DOHH2 (cell line): Measurements from ENCODE around the gene NANS.

ENCODE experiments used
- H3F3A ChIP-seq: fragments of 200-600 bp; sonication (generic), shearing (Covaris generic); 2 replicates; pipeline ENCODE4 v1.6.0; 2016; ENCODE audit warnings: antibody characterized with exemption, mild to moderate bottlenecking; ENCODE audit not compliant: control insufficient read depth, insufficient read depth
- H3K27ac ChIP-seq: fragments of 200-600 bp; sonication (generic); 2 replicates; pipeline ENCODE4 v1.5.1; 2014; ENCODE audit warnings: low read depth, mild to moderate bottlenecking, low read length, moderate library complexity
- H3K27me3 ChIP-seq: fragments of 200-600 bp; sonication (generic); 2 replicates; pipeline ENCODE4 v1.6.1; 2014; ENCODE audit warnings: mild to moderate bottlenecking, low read length, mixed read lengths; ENCODE audit not compliant: control insufficient read depth
- H3K36me3 ChIP-seq: fragments of 200-600 bp; sonication (generic); 2 replicates; pipeline ENCODE4 v1.6.1; 2014; ENCODE audit warnings: mild to moderate bottlenecking, low read length, moderate library complexity, mixed read lengths; ENCODE audit not compliant: control insufficient read depth
- H3K4me1 ChIP-seq: fragments of 200-600 bp; sonication (generic); 2 replicates; pipeline ENCODE4 v1.6.1; 2014; ENCODE audit warnings: mild to moderate bottlenecking, low read length, mixed read lengths; ENCODE audit not compliant: control insufficient read depth
- H3K4me2 ChIP-seq: fragments of 200-600 bp; sonication (generic); 2 replicates; pipeline ENCODE4 v1.6.0; 2014; ENCODE audit warnings: mild to moderate bottlenecking, low read length, moderate library complexity
- H3K4me3 ChIP-seq: fragments of 200-600 bp; sonication (generic); 2 replicates; pipeline ENCODE4 v1.5.1; 2014; ENCODE audit warnings: mild to moderate bottlenecking, low read length, mixed read lengths
- H3K79me2 ChIP-seq: fragments of 200-600 bp; sonication (generic); 2 replicates; pipeline ENCODE4 v1.6.1; 2014; ENCODE audit warnings: mild to moderate bottlenecking, low read length, mixed read lengths; ENCODE audit not compliant: control insufficient read depth
- H3K9me2 ChIP-seq: fragments of 200-600 bp; sonication (generic); replicated peaks from 2 replicates; pipeline ENCODE4 v1.6.1; 2014; ENCODE audit warnings: mild to moderate bottlenecking, low read length, mixed read lengths; ENCODE audit not compliant: control insufficient read depth
- H3K9me3 ChIP-seq: fragments of 200-600 bp; sonication (generic); 2 replicates; pipeline ENCODE4 v1.6.1; 2014; ENCODE audit warnings: antibody characterized with exemption, low read length, mixed read lengths; ENCODE audit not compliant: control insufficient read depth, insufficient read depth
- H4K20me1 ChIP-seq: fragments of 200-600 bp; sonication (generic); 2 replicates; pipeline ENCODE4 v1.6.0; 2014; ENCODE audit warnings: low read depth, mild to moderate bottlenecking, antibody characterized with exemption, low read length, moderate library complexity; ENCODE audit not compliant: control insufficient read depth, insufficient read depth
- EZH2phosphoT487 ChIP-seq: fragments of 200-600 bp; sonication (generic); IDR thresholded peaks from 2 replicates; pipeline ENCODE4 v1.6.1; 2017; ENCODE audit warnings: borderline replicate concordance, mild to moderate bottlenecking, antibody characterized with exemption, low read length, moderate library complexity, mixed read lengths
- TF ChIP-seq, protein P1 (sequence below): fragments of 200-600 bp; sonication (generic); IDR thresholded peaks from one replicate; pipeline ENCODE4 v1.5.1; 2014; ENCODE audit warnings: antibody characterized with exemption, mild to moderate bottlenecking, low read depth, low read length; ENCODE audit not compliant: poor library complexity, severe bottlenecking

NANS gene

DNA sequence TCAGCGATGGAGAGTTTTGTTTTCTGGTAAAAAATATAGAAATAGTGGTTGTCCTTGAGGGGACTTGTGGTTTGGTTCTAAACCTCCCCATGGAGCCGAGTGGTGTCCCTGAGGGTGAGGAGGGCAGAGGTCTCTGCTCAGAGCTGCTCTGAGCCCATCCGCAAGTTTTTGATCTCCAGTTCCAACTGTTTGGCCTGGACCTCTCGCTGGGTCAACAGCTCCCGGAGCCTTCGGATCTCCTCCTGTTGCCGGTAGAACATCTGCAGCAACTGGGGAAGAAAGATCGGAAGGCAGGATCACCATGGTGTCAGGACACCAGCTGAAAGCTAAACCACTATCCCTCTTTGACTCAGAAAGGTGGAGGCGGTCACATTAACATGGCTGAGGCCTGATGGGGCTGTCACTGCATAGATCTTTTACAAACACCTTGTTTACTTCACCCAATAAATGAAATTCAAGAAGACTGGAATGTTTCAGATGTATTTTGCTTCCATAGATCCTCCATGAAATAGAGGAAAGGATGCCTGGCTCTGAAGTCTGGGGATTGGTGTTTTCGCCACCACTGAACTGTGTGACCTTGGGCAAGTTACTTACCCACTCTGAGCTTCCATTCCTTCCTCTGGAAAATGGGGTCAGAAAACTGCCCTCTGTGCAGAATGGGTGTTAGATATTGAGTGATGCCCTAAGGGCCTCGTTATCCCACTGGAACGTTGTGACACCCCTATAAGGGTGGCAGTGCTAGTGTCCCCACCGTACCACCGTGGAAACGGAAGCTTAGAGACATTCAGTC, 68.3 kb downstream of the NANS start:
- H3K36me3 ChIP-seq = no peaks in the 10 kb centered on the region
- H3K9me3 ChIP-seq = no peaks in the 10 kb centered on the region
- no peaks in the 10 kb centered on the region for H4K20me1 ChIP-seq
- no peaks in the 10 kb centered on the region; the same call in 1 of the 2 replicates for H3K79me2 ChIP-seq
- H3F3A ChIP-seq = peaks cover 3% of the 10 kb centered on the region; the same call in 1 of the 2 replicates
- H3K4me3 ChIP-seq = no peak overlapping the region
- no peak overlapping the region for H3K27ac ChIP-seq
- no peaks in the 10 kb centered on the region for H3K27me3 ChIP-seq
- peaks cover 52% of the 10 kb centered on the region for H3K4me1 ChIP-seq
- no peaks in the 10 kb centered on the region for H3K9me2 ChIP-seq
- H3K4me2 ChIP-seq = no peak overlapping the region
- TF ChIP-seq, protein P1, sequence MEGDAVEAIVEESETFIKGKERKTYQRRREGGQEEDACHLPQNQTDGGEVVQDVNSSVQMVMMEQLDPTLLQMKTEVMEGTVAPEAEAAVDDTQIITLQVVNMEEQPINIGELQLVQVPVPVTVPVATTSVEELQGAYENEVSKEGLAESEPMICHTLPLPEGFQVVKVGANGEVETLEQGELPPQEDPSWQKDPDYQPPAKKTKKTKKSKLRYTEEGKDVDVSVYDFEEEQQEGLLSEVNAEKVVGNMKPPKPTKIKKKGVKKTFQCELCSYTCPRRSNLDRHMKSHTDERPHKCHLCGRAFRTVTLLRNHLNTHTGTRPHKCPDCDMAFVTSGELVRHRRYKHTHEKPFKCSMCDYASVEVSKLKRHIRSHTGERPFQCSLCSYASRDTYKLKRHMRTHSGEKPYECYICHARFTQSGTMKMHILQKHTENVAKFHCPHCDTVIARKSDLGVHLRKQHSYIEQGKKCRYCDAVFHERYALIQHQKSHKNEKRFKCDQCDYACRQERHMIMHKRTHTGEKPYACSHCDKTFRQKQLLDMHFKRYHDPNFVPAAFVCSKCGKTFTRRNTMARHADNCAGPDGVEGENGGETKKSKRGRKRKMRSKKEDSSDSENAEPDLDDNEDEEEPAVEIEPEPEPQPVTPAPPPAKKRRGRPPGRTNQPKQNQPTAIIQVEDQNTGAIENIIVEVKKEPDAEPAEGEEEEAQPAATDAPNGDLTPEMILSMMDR = no peak
- TF ChIP-seq EZH2phosphoT487 = no peak

DNA sequence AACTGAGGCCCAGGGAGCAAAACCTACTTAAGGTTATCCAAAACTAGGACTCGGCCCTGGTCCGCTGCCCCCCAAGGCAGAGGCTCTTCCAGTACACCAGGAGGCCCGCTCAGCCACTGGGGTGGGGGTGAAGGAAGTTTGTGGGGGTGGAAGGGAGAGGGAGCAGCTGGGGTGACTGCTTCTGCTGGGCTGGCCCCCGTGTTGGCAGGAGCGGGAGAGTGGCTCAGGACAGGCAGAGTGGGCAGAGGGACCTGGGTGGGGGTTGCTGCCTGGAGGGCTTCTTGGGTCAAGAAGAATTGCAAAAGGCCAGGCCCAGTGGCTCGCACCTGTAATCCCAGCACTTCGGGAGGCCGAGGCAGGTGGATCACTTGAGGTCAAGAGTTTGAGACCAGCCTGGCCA, 70.7 kb downstream of the NANS start:
- H3K9me2 ChIP-seq = no peaks in the 10 kb centered on the region
- H3K4me1 ChIP-seq = peaks cover 28% of the 10 kb centered on the region
- H3F3A ChIP-seq = no peaks in the 10 kb centered on the region
- no peak overlapping the region for H3K4me3 ChIP-seq
- no peaks in the 10 kb centered on the region for H4K20me1 ChIP-seq
- H3K27me3 ChIP-seq = no peaks in the 10 kb centered on the region; the same call in 1 of the 2 replicates
- H3K27ac ChIP-seq = no peak overlapping the region
- no peaks in the 10 kb centered on the region for H3K79me2 ChIP-seq
- no peaks in the 10 kb centered on the region for H3K9me3 ChIP-seq
- no peak overlapping the region for H3K4me2 ChIP-seq
- TF ChIP-seq EZH2phosphoT487 = no peak
- TF ChIP-seq, protein P1 = no peak
- H3K36me3 ChIP-seq = no peaks in the 10 kb centered on the region

DNA sequence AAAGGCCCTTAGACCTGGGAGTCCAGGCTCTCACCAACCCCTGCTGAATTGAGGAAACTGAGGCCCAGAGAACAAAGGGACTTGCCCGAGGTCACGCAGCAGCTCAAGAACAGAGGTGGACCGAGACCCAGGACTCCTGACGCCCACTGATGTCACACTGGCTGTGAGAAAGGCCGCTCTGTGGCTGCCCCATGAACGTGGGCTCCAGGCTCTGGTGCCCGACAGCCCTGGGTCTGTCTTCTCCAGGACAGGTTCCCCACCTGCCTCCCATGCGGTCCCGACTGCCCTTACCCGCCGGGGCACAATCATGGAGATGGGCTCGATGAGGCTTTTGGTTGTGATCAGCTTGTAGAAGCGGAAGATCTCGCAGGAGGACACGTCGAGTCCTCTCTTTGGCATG, 71.8 kb downstream of the NANS start:
- no peaks in the 10 kb centered on the region for H3K36me3 ChIP-seq
- no peaks in the 10 kb centered on the region for H3K79me2 ChIP-seq
- no peaks in the 10 kb centered on the region for H3F3A ChIP-seq
- H4K20me1 ChIP-seq = no peaks in the 10 kb centered on the region
- no peak overlapping the region for H3K27ac ChIP-seq
- TF ChIP-seq, protein P1 = no peak
- TF ChIP-seq EZH2phosphoT487 = no peak
- no peak overlapping the region for H3K4me3 ChIP-seq
- no peaks in the 10 kb centered on the region for H3K9me3 ChIP-seq
- H3K4me1 ChIP-seq = peaks cover 23% of the 10 kb centered on the region
- H3K9me2 ChIP-seq = no peaks in the 10 kb centered on the region
- H3K27me3 ChIP-seq = no peaks in the 10 kb centered on the region; the same call in 1 of the 2 replicates
- H3K4me2 ChIP-seq = no peak overlapping the region
